ENCODE data around the gene CALD1.
"Not testable (repeated sequence)": the region's sequence is repeated elsewhere in the genome, so short reads cannot be mapped to it uniquely, and the experiment has no call there.

CALD1 gene

DNA sequence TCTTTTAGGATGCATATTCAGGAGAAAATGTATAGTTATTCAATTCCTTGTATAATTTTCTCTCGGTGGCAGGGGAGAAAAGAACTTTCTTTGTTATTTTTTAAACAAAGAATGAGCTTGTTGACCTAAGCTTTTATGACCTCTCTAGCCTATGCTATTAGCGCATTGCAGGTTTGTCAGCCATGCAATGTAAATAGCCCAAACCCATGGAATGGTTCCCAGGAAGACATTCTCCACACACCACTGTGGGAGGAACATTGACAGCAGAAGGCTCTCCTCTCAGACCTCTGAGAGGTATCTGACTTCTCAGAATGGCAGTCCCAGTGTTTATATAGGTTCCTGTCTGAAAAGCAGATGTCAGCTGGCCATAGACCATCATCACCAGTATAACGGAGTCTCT is 187.3 kb downstream of the CALD1 start:
- H3K4me3 ChIP-seq (ENCODE audit: low read length), result no peak overlapping the region
- TF ChIP-seq CTCF (conservative IDR thresholded peaks at IDR 0.05; ENCODE audit: low read length), result no peak
- DNase-seq (ENCODE audit: low read depth), result no peak

DNA sequence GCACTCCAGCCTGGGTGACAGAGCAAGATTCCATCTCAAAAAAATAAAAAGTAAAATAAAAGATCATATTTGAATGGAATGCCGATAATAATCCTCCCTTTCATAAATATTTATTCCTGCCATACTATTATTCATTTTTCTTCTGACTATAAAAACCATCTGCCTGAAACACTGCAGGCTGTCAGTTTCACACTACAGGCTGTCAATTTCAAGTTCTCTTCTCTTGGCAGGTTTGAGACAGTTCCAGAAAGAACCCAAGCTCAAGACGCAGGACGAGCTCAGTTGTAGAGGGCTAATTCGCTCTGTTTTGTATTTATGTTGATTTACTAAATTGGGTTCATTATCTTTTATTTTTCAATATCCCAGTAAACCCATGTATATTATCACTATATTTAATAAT is 188.7 kb downstream of the CALD1 start:
- DNase-seq (ENCODE audit: low read depth), result no peak
- H3K4me3 ChIP-seq (ENCODE audit: low read length), result no peak overlapping the region
- TF ChIP-seq CTCF (conservative IDR thresholded peaks at IDR 0.05; ENCODE audit: low read length), result no peak

GRCh38 chr7:134981645-134982044 is 202.2 kb downstream of the CALD1 start:
- H3K4me3 ChIP-seq (ENCODE audit: low read length); DNase-seq (ENCODE audit: low read depth): not testable (repeated sequence)

GRCh38 chr7:134985894-134986362 is 206.5 kb downstream of the CALD1 start:
- peak overlapping the region; percentile 87 for H3K4me3 ChIP-seq (ENCODE audit: low read length)
- no peak for DNase-seq (ENCODE audit: low read depth)
- TF ChIP-seq CTCF (conservative IDR thresholded peaks at IDR 0.05; ENCODE audit: low read length), result 0 out of 2 replicates have a peak, but pooled peaks have one; percentile 5

DNA sequence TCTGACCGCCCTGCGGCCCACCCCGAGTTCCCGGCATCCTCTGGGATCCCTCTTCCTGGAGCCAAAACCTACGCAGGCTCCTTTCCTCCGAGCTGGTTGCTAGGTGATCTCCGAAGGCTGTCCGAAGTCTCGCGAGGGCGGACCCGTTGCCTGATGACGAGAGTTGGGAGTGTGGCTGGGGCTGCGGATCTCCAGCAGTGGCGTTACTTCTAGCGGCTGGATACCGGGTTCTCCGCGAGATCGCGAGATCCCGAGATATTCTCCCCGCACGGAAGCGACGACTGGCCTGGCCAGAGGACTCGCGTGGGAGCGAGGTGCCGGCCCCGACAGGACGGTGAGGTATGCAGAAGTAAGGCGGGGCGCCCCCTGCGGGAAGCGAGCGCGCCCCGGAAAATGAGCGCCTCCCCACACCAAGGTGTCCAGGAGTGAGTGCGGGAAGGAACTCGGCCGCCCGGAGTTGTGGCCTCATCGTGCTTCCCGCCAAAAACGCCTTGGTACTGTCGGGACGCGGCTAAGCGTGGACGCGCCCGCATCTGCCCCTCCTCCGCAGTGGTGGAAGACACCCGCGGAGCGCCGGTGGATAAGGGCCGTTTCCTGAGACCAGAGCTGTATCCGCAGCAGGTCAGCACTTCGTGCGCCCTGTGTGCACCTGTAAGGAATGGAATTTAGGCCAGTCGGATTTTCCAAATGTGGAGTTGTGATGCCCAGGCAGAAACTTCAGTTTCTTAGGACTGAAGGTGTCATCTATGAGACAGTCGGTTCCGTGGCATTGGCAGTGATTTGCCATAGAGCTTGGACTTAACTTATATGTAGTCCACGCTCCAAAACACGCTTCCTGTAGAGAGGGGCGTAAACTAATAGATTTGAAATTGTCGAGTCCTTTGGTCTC is 207.2 kb downstream of the CALD1 start, which contains the start of gene AGBL3:
TSS of gene AGBL3 (plus strand) at position 146 of the 889 bp plus-strand sequence. CDS start 1,426 bp downstream, outside the sequence.
- TF ChIP-seq CTCF (conservative IDR thresholded peaks at IDR 0.05; ENCODE audit: low read length), result peak; percentile 57
- H3K4me3 ChIP-seq (ENCODE audit: low read length), result peak within 1 kb of the TSS; percentile 87

GRCh38 chr7:134988161-134988560 is 208.7 kb downstream of the CALD1 start:
- no peak for TF ChIP-seq CTCF (conservative IDR thresholded peaks at IDR 0.05; ENCODE audit: low read length)
- H3K4me3 ChIP-seq (ENCODE audit: low read length), result no peak overlapping the region
- no peak for DNase-seq (ENCODE audit: low read depth)

More for the DNA sequence above, 207.2 kb downstream of the CALD1 start, which contains the start of gene AGBL3:
- peak; percentile 94 for DNase-seq (ENCODE audit: low read depth)

DNA sequence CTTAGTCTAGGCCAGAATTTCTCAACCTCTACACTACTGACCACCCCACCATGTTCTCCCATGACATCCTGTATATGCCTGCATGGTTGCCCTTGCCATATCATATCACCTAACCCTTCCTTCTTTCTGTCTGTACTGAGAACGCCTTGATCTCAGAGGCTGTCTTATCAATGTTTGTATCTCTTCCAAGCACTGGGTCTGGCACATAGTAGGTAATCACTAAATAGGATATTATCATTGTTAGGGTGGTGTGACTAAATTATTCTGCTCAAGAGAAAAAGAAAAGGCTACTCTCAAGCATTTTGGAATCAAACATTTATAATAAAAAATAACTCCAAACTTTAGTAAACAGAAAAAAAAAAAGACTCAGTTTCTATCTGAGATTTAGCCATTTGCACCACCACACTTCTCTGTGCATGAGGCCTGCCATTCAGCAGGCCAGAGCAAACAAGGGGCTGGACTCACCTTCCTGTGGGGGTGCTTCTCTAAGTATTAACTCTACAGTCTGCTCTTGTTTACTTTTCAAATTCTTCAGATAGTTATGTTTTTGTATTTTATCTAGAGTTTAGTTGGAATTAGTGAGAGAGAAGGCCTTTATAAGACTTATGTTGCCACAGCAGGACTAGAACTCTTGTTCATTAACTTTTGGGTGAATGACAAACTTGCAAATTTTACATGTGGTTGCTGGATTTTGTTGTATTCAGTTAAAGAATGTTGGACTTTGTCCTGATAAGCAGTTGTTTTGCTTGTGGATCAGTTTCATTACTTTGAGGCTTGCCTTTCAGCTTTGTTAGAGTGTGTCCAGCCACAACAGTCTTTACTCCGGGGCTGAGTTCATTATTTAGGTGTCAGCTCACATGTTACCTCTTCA is 212.3 kb downstream of the CALD1 start:
- TF ChIP-seq CTCF (conservative IDR thresholded peaks at IDR 0.05; ENCODE audit: low read length), result no peak
- H3K4me3 ChIP-seq (ENCODE audit: low read length), result no peak overlapping the region
- no peak for DNase-seq (ENCODE audit: low read depth)
